HG02943 (cell line): ENCODE data around the gene OPCML.

ENCODE experiments used
- ATAC-seq: cut with Tn5 transposase; IDR thresholded peaks from one replicate; pipeline ENCODE4 v1.9.1; 2021; ENCODE audit warnings: mild to moderate bottlenecking, low read depth, moderate library complexity; ENCODE audit not compliant: unreplicated experiment

The OPCML gene

DNA sequence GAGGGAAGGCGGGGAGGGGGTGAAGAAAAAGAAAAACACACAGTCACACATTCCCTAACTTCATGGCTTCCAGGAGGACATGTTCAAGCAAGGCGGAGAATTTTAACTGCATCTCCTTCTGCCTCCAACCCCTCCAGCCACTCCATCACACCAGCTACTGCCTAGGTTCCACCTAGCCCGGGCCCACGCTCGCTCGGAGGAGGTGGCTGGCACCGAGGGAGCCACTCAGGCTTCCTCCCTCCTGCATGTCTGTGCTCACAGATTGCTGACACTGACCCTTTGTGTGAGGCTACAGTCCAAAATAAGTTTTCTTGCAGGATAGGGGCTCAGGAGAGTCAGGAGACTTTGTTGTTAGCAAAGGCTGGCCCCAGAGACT, 9.4 kb upstream of the OPCML start:
- no peak for ATAC-seq

DNA sequence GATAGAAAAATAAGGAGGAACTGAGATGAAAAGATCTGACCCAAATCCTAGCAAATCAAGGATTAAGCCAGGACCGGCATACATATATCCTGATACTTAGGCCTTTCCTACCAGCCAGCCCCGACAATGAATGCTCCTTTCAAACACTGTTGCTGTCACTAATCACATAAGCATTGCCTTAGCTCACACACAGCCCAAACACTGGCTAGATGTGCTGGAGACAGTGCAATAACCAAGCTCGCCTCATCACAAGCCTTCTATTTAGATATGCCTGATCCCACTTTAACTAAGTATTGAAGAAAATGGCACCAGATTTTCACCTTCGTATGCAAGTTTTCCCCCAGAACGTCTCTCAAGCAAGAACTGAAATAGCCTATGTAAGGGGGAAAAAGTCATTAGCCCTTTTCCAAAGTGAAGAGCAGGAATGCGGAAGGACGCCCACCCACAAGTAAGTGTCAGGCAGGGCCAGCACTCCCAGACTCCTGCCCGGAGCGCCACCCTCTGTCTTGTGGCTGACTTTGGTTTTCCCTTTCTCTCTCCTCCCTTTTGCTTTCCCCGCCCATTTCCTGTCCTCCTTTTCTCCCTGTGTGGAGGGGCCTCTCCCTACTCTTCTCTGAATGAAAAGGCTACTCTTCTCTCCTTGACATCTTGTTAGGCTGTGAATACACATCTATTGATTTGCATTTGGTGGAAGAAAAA, 8.9 kb upstream of the OPCML start:
- no peak for ATAC-seq

DNA sequence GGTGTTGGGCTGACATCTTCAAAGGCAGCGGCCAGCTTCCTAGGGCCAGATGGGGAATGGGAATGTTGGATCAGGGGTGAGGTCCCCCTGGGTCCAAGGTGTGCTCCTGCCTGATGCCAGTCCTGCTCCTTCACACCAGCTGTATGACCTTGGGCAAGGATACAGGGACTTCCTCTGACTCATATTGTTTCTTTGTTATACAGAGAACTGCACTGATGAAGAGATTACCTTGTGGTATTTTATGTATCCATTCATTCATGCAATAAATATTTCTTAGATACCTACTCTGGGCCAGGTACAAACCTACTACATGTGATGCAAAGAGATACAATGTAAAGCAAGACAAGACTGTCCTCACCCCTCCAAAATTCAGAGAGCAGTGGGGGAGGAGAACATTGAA, 3.9 kb upstream of the OPCML start:
- ATAC-seq: no peak

DNA sequence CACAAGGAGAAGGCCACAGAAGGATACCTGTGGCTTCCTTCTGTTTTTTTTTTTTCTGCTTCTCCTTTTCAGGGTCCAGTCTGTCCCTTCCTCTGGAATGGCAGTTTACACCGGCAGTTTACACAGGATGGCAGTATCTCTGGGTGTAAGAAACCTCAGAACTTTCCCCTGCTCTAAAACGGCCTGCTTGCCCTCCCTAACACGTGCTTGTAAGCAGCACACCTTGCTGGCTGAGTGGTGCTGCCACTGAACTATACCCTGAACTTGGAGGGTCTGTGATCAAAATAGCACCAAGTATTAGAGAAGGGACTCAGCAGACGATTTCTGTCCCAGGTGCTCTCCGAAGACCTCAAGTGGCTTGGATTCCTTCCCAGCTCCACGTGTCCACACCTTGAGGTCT, 904 bp upstream of the OPCML start:
- no peak for ATAC-seq

DNA sequence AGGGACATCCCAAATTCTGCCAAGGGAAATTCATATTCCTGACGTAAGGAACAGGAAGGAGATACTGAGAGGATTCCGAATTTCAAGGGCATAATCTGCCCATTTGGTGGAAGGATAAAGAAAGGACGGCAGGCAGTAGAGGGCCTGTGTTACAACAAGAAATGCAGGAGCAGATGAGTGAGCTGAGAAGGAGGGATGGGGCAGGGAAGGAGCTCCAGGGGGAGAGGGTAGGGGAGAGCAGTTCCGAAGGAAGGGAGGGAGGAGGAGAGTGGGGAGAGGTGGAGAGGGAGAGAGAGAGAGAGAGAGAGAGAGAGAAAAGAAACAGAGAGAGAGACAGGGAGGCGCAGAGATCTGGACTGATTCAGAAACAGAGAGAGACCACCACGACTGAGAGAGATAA, 843 bp downstream of the OPCML start:
- no peak for ATAC-seq

DNA sequence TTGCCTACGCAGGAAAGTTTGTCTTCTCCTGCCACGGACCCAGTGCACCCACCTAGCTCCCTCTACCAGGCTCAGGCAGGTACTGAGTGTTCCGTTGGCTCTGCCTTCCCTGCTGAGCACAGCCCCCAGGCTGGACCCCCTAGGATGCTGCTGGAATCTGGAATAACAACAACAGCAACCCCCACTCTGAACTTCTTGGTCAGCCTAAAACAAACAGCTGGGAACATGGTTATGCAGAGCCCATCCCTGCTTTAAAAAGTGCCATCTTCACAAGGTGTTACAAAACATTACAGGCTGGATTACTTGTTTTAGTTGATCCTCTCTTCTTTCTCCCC, 1.8 kb downstream of the OPCML start:
- ATAC-seq: no peak

DNA sequence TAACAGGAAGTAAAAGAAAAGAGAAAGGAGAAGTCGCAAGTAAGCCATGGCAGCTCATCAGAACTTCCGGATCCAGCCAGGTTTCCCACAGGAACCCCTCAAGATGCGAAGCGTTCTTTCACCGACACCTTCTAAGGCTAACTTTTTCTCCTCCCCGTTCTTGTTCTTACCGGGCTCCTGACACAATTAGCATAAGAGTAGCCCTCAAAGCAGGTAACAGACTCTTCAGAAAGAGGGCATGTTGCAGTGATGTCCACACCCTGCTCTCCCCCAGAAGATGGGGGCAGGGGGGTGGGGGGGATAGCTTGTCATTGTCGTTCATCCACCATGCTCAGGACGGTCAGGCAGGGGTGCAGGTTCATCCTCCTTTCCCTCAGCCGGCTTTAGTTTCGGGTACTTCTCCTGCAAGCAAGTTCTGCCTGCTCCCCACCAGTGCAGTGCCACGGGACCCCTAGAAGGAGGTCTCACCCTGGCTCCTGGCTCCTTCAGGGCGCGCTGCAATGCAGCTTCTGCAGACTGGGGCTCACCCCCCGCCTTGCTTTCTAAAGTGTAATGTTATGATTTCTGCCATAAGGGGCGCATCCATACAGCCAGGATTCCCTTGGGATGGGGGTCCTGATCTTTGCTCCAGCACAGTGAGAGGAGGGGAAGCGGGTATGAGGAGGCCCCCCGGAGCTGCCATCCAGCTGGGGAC, 2.3 kb downstream of the OPCML start:
- ATAC-seq: no peak

DNA sequence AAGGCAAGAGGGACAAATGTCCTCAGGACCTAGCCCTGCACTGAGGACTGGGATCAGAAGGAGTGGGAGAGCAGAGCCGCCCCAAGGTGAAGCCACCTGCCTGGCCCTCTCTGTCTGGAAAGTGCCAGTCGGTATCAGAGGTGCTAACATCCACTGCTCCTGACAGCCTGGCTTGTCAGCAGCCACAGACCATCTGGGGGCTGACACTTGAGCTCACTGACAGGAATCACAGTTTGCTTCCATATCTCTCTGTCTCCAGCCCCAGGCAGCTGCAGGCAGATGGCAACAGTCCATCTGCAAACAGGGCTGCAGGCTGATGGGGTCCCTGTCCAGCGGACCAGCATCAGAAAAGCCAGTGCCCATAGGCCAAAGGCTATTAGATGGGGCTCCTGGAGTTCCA, 5.5 kb downstream of the OPCML start:
- ATAC-seq: no peak

DNA sequence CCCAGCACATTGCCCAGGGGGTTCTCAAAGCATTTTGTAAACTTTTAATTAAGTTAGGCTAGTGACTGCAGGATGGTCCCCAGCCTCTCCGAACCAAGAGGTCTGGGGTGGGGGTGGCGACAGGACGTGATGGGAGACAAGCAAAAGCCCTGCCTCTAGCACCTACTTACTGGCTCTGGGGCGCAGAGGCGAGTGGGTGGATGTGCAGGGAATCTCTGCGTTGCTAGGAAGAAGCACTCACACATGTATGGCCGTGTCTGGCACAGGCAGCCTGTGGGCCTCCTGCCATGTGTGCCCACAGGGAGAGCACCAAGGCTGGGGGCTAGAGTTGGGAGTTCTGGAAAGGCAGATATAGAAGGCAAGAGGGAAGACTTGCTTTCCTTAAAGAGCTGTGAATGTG, 6.3 kb downstream of the OPCML start:
- no peak for ATAC-seq

DNA sequence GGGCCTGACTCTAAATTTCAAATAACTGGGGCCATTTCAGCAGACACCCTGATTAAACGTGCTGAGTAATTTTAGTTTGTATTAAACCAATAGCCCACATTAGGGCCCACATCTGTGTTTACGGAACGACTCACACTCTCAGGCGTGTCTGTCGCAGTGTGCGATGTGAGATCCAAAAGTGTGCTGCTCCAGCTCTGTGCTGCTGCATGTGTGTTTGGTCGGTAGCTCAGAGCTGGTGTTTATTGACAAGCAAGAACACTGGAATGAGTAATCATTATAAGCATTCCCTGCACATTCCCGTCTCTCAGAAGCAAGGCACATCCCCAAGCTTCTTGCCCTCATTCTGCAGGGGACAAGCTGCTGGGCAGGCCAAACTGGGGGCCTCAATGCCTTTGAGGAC, 7.8 kb downstream of the OPCML start:
- no peak for ATAC-seq

DNA sequence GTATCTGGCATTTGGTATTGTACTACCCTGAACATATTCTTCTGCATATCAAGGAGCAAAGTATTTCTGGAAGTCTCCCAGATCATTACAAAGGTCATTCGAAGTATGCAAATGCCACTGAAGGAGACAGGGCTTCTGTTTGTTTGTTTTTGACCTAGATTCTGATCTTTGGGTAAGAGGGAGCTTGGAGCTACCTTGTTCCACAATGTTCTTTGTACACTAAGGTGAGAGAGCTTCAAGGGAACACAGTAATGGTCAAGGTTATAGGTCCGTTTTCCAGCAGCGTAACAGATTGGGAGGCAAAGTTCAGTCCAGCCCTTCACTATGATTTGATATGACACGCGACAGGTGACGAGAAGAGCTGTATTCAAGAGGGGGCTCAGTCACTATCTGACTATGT, 10.0 kb downstream of the OPCML start:
- no peak for ATAC-seq

DNA sequence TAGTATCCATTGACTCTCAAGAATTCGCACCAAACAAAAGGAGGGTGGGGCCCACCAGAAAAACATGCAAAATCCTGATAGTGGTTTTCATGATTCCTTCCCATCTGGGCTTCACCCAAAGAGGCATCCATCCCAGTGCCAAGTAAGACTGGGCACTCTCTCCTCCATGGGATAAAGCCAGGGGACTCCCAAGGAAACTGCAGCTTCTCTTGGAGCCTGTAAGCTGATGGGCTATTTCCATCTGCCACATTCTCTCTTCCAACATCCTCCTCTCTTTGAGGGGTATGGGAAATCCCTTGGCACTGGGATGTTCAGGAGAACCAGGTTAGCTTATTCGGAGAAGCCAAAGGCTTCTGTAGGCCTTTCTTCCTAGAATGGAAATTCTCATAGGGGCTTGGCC, 10.8 kb downstream of the OPCML start:
- ATAC-seq: no peak

DNA sequence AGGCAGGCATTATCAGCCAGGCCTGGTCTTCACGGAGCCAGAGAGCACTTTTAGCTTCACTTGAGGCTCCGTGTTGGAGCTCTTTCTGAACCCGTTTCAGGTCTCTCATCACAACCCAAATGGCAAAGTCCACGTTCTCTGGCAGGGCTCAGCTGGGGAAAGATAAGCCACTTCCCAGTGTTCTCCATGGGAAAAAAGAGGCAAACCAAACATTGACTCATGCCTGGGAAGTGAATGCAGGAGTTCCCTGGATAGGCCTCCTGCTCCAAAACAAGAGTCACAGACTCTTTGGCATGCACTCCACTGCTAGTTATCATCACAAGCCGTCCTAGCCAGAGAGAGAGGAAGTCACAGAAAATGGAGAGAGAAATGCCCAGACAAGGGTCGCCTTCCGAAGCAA, 11.6 kb downstream of the OPCML start:
- no peak for ATAC-seq

DNA sequence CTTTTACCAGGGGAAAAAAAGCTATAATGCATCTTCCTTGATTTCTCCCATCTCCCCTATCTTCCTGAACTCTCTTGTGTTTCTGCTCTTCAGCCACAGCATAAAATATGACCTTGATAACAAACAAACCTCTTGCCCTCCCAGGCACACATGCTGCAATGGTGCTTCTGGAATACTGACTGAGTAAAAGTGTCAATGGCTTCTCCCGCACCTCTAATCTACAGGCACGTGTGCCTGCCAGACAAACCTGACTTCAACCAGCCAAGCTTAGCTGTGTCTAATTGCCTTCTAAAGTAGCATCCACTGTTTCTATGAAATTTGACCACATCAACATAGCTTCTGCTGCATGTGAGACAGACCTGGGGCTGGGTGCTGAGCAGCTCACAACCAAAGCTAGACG, 12.7 kb downstream of the OPCML start:
- ATAC-seq: no peak

DNA sequence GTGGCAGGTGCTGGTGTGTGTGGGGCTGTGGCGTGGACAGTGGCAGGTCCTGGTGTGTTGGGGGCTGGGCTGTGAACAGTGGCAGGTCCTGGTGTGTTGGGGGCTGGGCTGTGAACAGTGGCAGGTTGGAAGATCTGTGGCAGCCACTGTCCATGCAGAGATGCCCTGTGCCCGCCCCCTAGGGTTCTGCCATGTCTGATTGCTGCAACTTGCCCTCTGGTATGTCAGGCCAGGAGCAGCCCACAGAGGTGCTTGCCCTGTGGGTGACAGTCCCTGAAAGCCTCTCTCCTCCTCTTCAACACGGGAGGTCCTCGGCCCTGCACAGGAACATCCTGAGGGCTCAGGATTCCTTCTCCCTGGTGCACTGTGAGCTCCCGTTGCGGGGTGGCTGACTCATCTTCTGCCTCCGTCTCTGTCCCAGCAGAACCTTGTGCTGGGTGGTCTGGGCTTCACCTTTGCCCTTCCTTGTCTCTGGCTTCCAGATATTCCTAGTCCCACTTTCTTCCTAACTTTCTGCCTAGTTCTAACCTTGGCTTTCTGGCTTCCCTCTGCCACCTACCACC, 13.5 kb downstream of the OPCML start:
- ATAC-seq: no peak

DNA sequence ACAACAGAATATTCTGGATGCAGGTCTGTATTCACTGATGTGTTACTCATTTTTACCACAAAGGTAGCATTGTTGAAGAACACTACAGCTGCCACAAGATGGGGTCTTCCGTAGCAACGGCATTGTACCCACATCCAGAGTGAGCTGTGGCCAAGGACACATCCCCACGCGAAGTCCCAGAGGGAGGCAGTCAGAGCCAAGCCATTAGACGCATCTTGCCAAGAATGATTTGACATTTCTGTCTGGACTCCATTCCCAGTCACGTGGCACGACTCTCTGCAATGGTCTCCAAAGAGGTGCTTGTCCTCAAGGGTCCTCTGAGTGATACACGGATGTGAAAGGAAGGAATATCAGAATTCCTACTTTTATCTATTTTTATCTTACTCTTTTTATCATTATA, 15.5 kb downstream of the OPCML start:
- ATAC-seq: no peak

DNA sequence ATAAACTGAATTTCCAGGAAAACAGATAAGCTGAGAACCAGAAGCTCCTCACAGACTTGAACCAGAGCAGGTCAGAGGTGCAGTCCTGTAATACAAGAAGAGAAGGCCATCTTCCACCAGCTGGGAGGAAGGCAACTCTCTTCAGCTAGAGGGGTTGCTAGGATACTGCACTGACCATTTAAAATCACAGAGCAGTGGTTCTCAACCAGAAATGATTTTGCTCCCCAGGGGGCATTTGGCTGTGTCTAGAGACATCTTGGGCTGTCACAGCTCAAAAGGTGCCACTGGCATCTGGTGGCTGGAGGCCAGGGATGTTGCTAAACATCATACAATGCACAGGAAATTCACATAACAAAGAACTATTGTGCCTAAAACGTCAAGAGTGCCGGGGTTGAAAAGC, 17.2 kb downstream of the OPCML start:
- no peak for ATAC-seq

DNA sequence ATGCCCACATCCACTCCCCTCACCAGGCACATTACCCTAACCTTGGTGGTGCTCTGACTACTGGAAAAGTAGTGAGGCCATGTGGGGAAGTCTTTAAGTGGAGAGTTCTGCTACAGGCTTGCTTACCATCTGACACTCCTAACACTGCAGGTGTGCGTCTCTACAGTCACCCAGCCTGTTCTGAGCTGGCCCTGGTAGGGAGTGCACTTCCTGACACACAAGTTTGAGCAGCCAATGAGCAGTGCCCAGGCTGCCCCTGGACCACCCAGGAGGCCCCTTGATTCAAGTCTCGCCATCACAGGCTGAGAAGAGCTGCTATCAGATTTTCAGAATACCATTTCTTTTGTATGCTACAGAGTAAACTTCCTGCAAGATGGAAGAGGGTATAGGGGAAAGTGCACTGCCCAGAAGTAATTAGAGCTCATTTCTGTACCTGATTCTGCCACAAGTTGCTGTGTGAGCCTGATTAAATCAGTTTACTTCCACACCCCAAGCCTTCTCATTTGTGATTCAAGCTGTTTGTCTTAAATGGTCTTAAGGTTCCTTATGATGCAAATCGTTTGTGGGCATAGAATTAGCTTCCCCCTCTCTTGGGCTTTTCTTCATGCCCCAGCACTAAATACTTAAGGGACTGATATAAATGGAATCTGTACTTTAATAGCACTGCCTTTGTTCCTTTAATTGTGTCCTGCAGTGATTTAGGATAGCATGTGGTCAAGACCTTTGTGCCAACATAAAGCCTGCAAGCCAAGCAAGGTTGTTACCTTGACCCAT, 22.2 kb downstream of the OPCML start:
- ATAC-seq: no peak

DNA sequence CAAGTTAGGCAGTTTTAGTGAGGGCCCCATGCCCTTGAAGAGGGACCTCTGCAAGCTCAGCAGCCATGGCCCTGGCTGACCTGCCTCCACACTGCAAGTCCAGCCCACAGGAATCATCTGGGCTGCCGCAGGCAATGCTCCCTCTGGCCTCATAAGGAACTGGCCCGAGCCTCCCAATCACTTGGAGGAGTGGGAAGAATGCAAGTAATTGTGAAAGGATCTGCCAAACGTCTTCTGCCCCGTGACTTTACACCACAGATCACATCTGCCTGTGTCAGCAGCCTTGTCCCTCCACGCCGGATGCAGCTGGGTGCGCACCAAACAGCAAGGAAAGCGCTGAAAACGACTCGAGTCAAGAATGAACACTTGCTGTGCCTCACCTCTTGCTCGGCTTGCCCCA, 23.8 kb downstream of the OPCML start:
- ATAC-seq: no peak

DNA sequence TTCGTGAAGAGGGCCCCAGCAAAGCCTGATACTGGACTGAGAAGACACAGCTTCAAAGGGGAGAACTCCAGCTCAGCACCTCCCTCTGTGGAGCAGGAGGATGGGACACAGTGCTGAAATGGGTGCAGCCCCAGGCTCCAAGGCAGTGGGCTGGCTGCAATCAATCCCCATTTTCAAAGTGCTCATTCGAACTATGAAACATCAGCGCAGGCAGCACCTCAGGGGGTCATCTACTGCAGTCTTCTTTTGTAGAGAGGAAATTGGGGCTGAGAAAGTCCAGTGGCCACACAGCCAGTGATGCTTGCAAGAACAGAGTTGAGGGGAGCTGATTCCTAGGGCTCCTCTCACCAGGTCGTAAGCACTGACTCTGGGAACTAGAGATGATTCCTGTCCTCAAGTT, 25.1 kb downstream of the OPCML start:
- ATAC-seq: no peak

DNA sequence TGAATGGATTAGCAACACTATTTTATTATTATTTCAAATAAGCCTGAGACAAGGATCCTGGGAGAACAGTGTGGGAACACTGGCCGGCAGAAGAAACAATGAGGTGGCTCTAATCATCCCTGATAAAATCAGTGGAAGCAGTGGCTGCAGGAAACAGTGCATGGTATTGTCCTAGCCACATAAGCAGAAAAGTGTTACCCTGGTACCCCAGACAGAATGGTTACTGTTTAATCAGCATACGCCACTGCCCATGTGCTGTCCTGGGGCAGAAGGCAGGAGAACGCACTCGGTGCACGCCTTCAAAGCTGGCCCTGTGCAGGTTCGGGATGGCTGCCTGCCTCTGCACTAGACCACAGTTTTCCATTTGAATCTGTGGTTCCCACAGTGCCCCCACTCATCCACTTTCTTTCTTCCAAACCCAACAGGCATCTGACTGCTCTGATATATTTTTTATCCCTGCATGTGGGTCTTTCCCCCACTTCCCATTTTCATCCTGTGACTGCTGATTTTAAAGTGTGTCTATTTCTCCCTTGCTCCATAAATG, 25.7 kb downstream of the OPCML start:
- no peak for ATAC-seq
